Upper lobe of left lung (tissue), 6 donors: Measurements from ENCODE around the gene USPL1. TPM values are rescaled to one million over a fixed set of nuclear protein-coding genes. Genes with fewer than 3 reads are reported as not detected.
A peak's percentile ranks its signal among the peaks of the same experiment; 100 is the strongest.

ENCODE experiments used
- ATAC-seq, 2 donors: fragments of 200-7000 bp; cut with Tn5 transposase; one replicate each; pipeline ENCODE4 v1.9.1; 2022; ENCODE audit warnings: mild to moderate bottlenecking in 2 of 2, moderate library complexity in 2 of 2; ENCODE audit not compliant: low FRiP score in 2 of 2
- DNase-seq, 2 donors: peaks; one replicate each; pipeline ENCODE4 v3.0.0-alpha.2; 2019 to 2020
- H3K27ac ChIP-seq, 4 donors: fragments of 200-600 bp; sonication (generic); one replicate each; pipeline ENCODE4 v1.5.1; 2016 to 2019
- H3K27me3 ChIP-seq, 4 donors: fragments of 200-600 bp; sonication (generic); one replicate each; pipeline ENCODE4 v1.5.1; 2017 to 2019
- H3K36me3 ChIP-seq, 4 donors: fragments of 200-600 bp; sonication (generic); one replicate each; pipeline ENCODE4 v1.5.1; 2016 to 2019
- H3K4me1 ChIP-seq, 4 donors: fragments of 200-600 bp; sonication (generic); one replicate each; pipeline ENCODE4 v1.5.1; 2018 to 2019
- H3K4me3 ChIP-seq, 4 donors: fragments of 200-600 bp; sonication (generic); one replicate each; pipeline ENCODE4 v1.5.1; 2017 to 2019; ENCODE audit warnings: mild to moderate bottlenecking in 2 of 4, moderate library complexity in 1 of 4
- H3K9me3 ChIP-seq, 4 donors: fragments of 200-600 bp; sonication (generic); one replicate each; pipeline ENCODE4 v1.5.1; 2018 to 2019
- CTCF ChIP-seq, 6 experiments: fragments of 450-650 bp in 4 of 6; fragments of 200-600 bp in 2 of 6; sonication (generic) in 2 of 6; IDR thresholded peaks; one replicate each; pipeline ENCODE4 v1.5.1; 2016 to 2019; ENCODE audit warnings: antibody characterized with exemption in 6 of 6
- EP300 ChIP-seq, 4 donors: sonication (generic); formaldehyde crosslinking; IDR thresholded peaks; one replicate each; pipeline ENCODE4 v1.5.1; 2017; ENCODE audit warnings: antibody characterized with exemption in 4 of 4, control low read depth in 2 of 4
- POLR2A ChIP-seq, 4 donors: fragments of 450-650 bp; IDR thresholded peaks; one replicate each; pipeline ENCODE4 v1.5.1; 2016 to 2017; ENCODE audit warnings: antibody characterized with exemption in 4 of 4, mild to moderate bottlenecking in 2 of 4
- POLR2AphosphoS5 ChIP-seq, 2 donors: sonication (generic); formaldehyde crosslinking; IDR thresholded peaks; one replicate each; pipeline ENCODE4 v1.5.1; 2017; ENCODE audit warnings: antibody characterized with exemption in 2 of 2
- WGBS, 2 donors: methylation state at CpG; one replicate each; pipeline ENCODE4 v1.1.5; 2017 to 2018; 5-methylcytosine and 5-hydroxymethylcytosine counted together
- total RNA-seq, 6 donors: library from RNA; depleted of rRNA in 4 of 6; stranded (reverse); fragments of >200 nt in 4 of 6; gene quantifications; one replicate each; pipeline versions ENCODE4 v1.1.0 to v1.2.1, GENCODE V29; 2016 to 2021
- donor health status: DM: no; HTN: no; CAD: no; lungs with moderate emphysema.
- donor health status: DM: no; HTN: yes; CAD: no; lungs with severe emphysema.

Gene USPL1
- total RNA-seq, 6 donors from 2014 or later: 10.8 to 25.1 (median 16.2) TPM

GRCh38 chr13:30659980-30660379 lies 42.3 kb downstream of the USPL1 start:
- TF ChIP-seq POLR2AphosphoS5 (IDR thresholded peaks at IDR 0.05): no peak
- no peak for TF ChIP-seq POLR2A (IDR thresholded peaks at IDR 0.05)
- no peak for TF ChIP-seq CTCF (IDR thresholded peaks at IDR 0.05)
- no peak for TF ChIP-seq EP300 (IDR thresholded peaks at IDR 0.05)
- WGBS, 2 donors: 60 to 78% methylated on average over 1 to 7 of the region's 7 CpGs
- peaks cover 2 to 23% (median 6%) of the 10 kb centered on the region in 4 donors for H3K4me1 ChIP-seq
- H3K9me3 ChIP-seq: no peaks in the 10 kb centered on the region
- H3K36me3 ChIP-seq: peaks cover 6 to 40% (median 14%) of the 10 kb centered on the region in 4 donors
- H3K27me3 ChIP-seq: no peaks in the 10 kb centered on the region
- no peak overlapping the region for H3K4me3 ChIP-seq
- peak overlapping the region in 1 of 4 donors; percentile 13 for H3K27ac ChIP-seq
- DNase-seq: no peak
- no peak for ATAC-seq

- ATAC-seq: no peak
- H3K4me1 ChIP-seq: peaks cover 6 to 23% (median 7%) of the 10 kb centered on the region in 4 donors
- WGBS, 2 donors: 86 to 89% methylated on average over 2 of the region's 2 CpGs
These were observed 43.1 kb downstream of the USPL1 start for GRCh38 chr13:30660796-30661195.

GRCh38 chr13:30664689-30665275 lies 47.1 kb downstream of the USPL1 start:
- WGBS, 2 donors: 92 to 98% methylated on average over 4 of the region's 4 CpGs

More at GRCh38 chr13:30660796-30661195, 43.1 kb downstream of the USPL1 start:
- H3K27me3 ChIP-seq: no peaks in the 10 kb centered on the region
- DNase-seq: no peak
- no peak overlapping the region for H3K27ac ChIP-seq
- no peaks in the 10 kb centered on the region for H3K9me3 ChIP-seq
- TF ChIP-seq POLR2A (IDR thresholded peaks at IDR 0.05) (no peak), POLR2AphosphoS5 (IDR thresholded peaks at IDR 0.05) (no peak), EP300 (IDR thresholded peaks at IDR 0.05) (no peak), CTCF (IDR thresholded peaks at IDR 0.05) (no peak)
- peaks cover 6 to 33% (median 11%) of the 10 kb centered on the region in 4 donors for H3K36me3 ChIP-seq
- no peak overlapping the region for H3K4me3 ChIP-seq

GRCh38 chr13:30665638-30666037 lies 47.9 kb downstream of the USPL1 start:
- DNase-seq (no peak), ATAC-seq (no peak)
- Histone ChIP-seq H3K4me3 (no peak overlapping the region), H3K27me3 (no peaks in the 10 kb centered on the region), H3K9me3 (no peaks in the 10 kb centered on the region), H3K27ac (no peak overlapping the region), H3K36me3 (no peaks in the 10 kb centered on the region), H3K4me1 (peaks cover 6 to 23% (median 7%) of the 10 kb centered on the region in 4 donors)
- TF ChIP-seq POLR2AphosphoS5 (IDR thresholded peaks at IDR 0.05) (no peak), CTCF (IDR thresholded peaks at IDR 0.05) (no peak), POLR2A (IDR thresholded peaks at IDR 0.05) (no peak), EP300 (IDR thresholded peaks at IDR 0.05) (no peak)
- WGBS, 2 donors: 27 to 46% methylated on average over 1 of the region's 1 CpG

More at GRCh38 chr13:30664689-30665275, 47.1 kb downstream of the USPL1 start:
- Histone ChIP-seq H3K4me3 (no peak overlapping the region), H3K4me1 (peaks cover 6 to 23% (median 7%) of the 10 kb centered on the region in 4 donors), H3K27ac (no peak overlapping the region), H3K27me3 (no peaks in the 10 kb centered on the region), H3K9me3 (no peaks in the 10 kb centered on the region), H3K36me3 (no peaks in the 10 kb centered on the region)
- no peak for ATAC-seq
- DNase-seq: no peak
- no peak for TF ChIP-seq POLR2AphosphoS5 (IDR thresholded peaks at IDR 0.05)
- TF ChIP-seq POLR2A (IDR thresholded peaks at IDR 0.05): no peak
- no peak for TF ChIP-seq CTCF (IDR thresholded peaks at IDR 0.05)
- no peak for TF ChIP-seq EP300 (IDR thresholded peaks at IDR 0.05)

- ATAC-seq (no peak), DNase-seq (no peak)
- Histone ChIP-seq H3K36me3 (no peaks in the 10 kb centered on the region), H3K9me3 (no peaks in the 10 kb centered on the region), H3K27ac (no peak overlapping the region), H3K4me3 (no peak overlapping the region), H3K4me1 (peaks cover 6 to 21% (median 7%) of the 10 kb centered on the region in 4 donors), H3K27me3 (no peaks in the 10 kb centered on the region)
- TF ChIP-seq CTCF (IDR thresholded peaks at IDR 0.05): no peak
- 81 to 90% methylated on average over 8 of the region's 8 CpGs for WGBS, 2 donors
These were observed 48.4 kb downstream of the USPL1 start for GRCh38 chr13:30666113-30666512.
